ENCODE results near the gene PCGF6.

- TF ChIP-seq SUZ12 (IDR thresholded peaks at IDR 0.05) (no peak), FOXK2 (IDR thresholded peaks at IDR 0.05) (no peak), SP1 (IDR thresholded peaks at IDR 0.05) (no peak), BHLHE40 (IDR thresholded peaks at IDR 0.05; ENCODE audit: borderline replicate concordance) (no peak), L3MBTL2 (conservative IDR thresholded peaks at IDR 0.05) (no peak), TARDBP (IDR thresholded peaks at IDR 0.05) (no peak), HDGF (IDR thresholded peaks at IDR 0.05; ENCODE audit: borderline replicate concordance) (no peak), ELF4 (IDR thresholded peaks at IDR 0.05) (no peak), NFRKB (IDR thresholded peaks at IDR 0.05) (no peak)
These were observed 69.2 kb downstream of the PCGF6 start for GRCh38 chr10:103281753-103282152.

Data from HEK293T (cell line).